A549 (cell line): ENCODE results near the gene CNTN4. TPM values are rescaled to one million over a fixed set of nuclear protein-coding genes. Genes with fewer than 3 reads are reported as not detected.

Experiments
- ATAC-seq, 2 experiments: fragments of 200-7000 bp in 1 of 2; fragments of >200 bp in 1 of 2; cut with Nextera tagmentation in 1 of 2; cut with Tn5 transposase in 1 of 2; 3 replicates each; pipeline versions ENCODE4 v1.8.0 to v1.9.1; 2018 to 2020; ENCODE audit warnings: mild to moderate bottlenecking in 1 of 2, moderate library complexity in 1 of 2
- CTCF ChIA-PET: fragments of 300-600 bp; sonication (Branson Sonifier 250); formaldehyde crosslinking; extraction: SDS; loops from one replicate; lab custom pipeline; 2021; ENCODE audit warnings: antibody characterized with exemption, inconsistent platforms; lab: Yijun Ruan, JAX
- POLR2A ChIA-PET: fragments of 350-600 bp; formaldehyde crosslinking; extraction: SDS; loops from one replicate; lab custom pipeline; 2021; ENCODE audit warnings: antibody characterized with exemption, inconsistent platforms; lab: Yijun Ruan, JAX
- DNase-seq, 2 experiments: peaks; one replicate each; pipeline versions ENCODE4 v3.0.0 to v3.0.0-alpha.2; 2011 to 2016; ENCODE audit warnings: low read depth in 1 of 2, low spot score in 1 of 2
- FAIRE-seq: peaks from 2 replicates; lab custom pipeline; 2011; peaks lifted over from hg19 to GRCh38; lab: Jason Lieb, UNC
- H3K27ac ChIP-seq, 2 experiments: fragments of >200 bp; sonication (Bioruptor Twin); formaldehyde crosslinking; 3 replicates each; pipeline ENCODE4 v1.5.1; 2016 to 2017
- H3K4me1 ChIP-seq: fragments of >200 bp; sonication (Bioruptor Twin); formaldehyde crosslinking; 3 replicates; pipeline ENCODE4 v1.6.1; 2016
- H3K4me2 ChIP-seq: fragments of >200 bp; sonication (Bioruptor Twin); formaldehyde crosslinking; 3 replicates; pipeline ENCODE4 v1.6.1; 2016
- H3K4me3 ChIP-seq: fragments of >200 bp; sonication (Bioruptor Twin); formaldehyde crosslinking; 3 replicates; pipeline ENCODE4 v1.5.1; 2016
- H3K9me3 ChIP-seq: fragments of >200 bp; sonication (Bioruptor Twin); formaldehyde crosslinking; 3 replicates; pipeline ENCODE4 v1.6.1; 2016
- BCL3 ChIP-seq: fragments of >200 bp; sonication (Bioruptor Twin); formaldehyde crosslinking; IDR thresholded peaks from 3 replicates; pipeline ENCODE4 v1.6.1; 2016
- BHLHE40 ChIP-seq: IDR thresholded peaks from 2 replicates; pipeline ENCODE4 v1.6.1; 2012; ENCODE audit warnings: low read depth, low read length, inconsistent platforms
- CBX8 ChIP-seq: fragments of 200-600 bp; sonication (generic); IDR thresholded peaks from 2 replicates; pipeline ENCODE4 v1.6.1; 2016
- CHD2 ChIP-seq: fragments of 150-350 bp; IDR thresholded peaks from 2 replicates; pipeline ENCODE4 v1.6.1; 2014; ENCODE audit warnings: low read length; ENCODE audit not compliant: partially characterized antibody
- ELK1 ChIP-seq: fragments of 150-350 bp; IDR thresholded peaks from 2 replicates; pipeline ENCODE4 v1.6.1; 2014; ENCODE audit warnings: low read depth, mild to moderate bottlenecking, low read length
- ESRRA ChIP-seq: fragments of 150-350 bp; IDR thresholded peaks from 2 replicates; pipeline ENCODE4 v1.6.1; 2014; ENCODE audit warnings: mild to moderate bottlenecking, low read length, borderline replicate concordance
- FOSB ChIP-seq: fragments of 250-450 bp; sonication (Bioruptor Pico); IDR thresholded peaks from 2 replicates; pipeline ENCODE4 v1.5.0; 2020; ENCODE audit warnings: mild to moderate bottlenecking, moderate library complexity
- GATA3 ChIP-seq: IDR thresholded peaks from 2 replicates; pipeline ENCODE4 v1.6.1; 2012; ENCODE audit warnings: borderline replicate concordance
- HDAC2 ChIP-seq: fragments of 200-600 bp; sonication (generic); IDR thresholded peaks from 2 replicates; pipeline ENCODE4 v1.6.1; 2016
- HES2 ChIP-seq: fragments of >200 bp; sonication (Bioruptor Twin); formaldehyde crosslinking; IDR thresholded peaks from 2 replicates; pipeline ENCODE4 v1.6.1; 2016
- HMGXB4 ChIP-seq: fragments of 250-450 bp; sonication (Bioruptor Pico); IDR thresholded peaks from 2 replicates; pipeline ENCODE4 v1.5.0; 2021; ENCODE audit warnings: mild to moderate bottlenecking, moderate library complexity, borderline replicate concordance
- HOXB13 ChIP-seq: fragments of 250-450 bp; sonication (Bioruptor Pico); IDR thresholded peaks from 2 replicates; pipeline ENCODE4 v1.5.0; 2020; ENCODE audit warnings: low read depth, mild to moderate bottlenecking, moderate library complexity
- HOXB5 ChIP-seq: fragments of 250-450 bp; sonication (Bioruptor Pico); IDR thresholded peaks from 2 replicates; pipeline ENCODE4 v1.5.0; 2020; ENCODE audit warnings: mild to moderate bottlenecking, moderate library complexity
- JUN ChIP-seq, 2 experiments: fragments of >200 bp; sonication (Bioruptor Twin); formaldehyde crosslinking; IDR thresholded peaks; 2 replicates in 1 of 2; 3 replicates in 1 of 2; pipeline ENCODE4 v1.6.1; 2016 to 2017
- KDM1A ChIP-seq: fragments of 200-600 bp; sonication (generic); IDR thresholded peaks from 2 replicates; pipeline ENCODE4 v1.6.1; 2016; ENCODE audit warnings: low read depth, mild to moderate bottlenecking
- MAZ ChIP-seq: fragments of 150-350 bp; IDR thresholded peaks from 2 replicates; pipeline ENCODE4 v1.6.1; 2014; ENCODE audit warnings: antibody characterized with exemption, low read depth, low read length, borderline replicate concordance
- NFE2L2 ChIP-seq: fragments of 150-350 bp; conservative IDR thresholded peaks from 2 replicates; pipeline ENCODE4 v1.6.1; 2014; ENCODE audit warnings: low read length
- NR3C1 ChIP-seq: fragments of >200 bp; sonication (Bioruptor Twin); formaldehyde crosslinking; IDR thresholded peaks from 3 replicates; pipeline ENCODE4 v1.6.1; 2017
- PBX3 ChIP-seq: IDR thresholded peaks from 2 replicates; pipeline ENCODE4 v1.6.1; 2012
- POLR2A ChIP-seq: IDR thresholded peaks from 2 replicates; pipeline ENCODE4 v1.6.1; 2012; ENCODE audit warnings: mild to moderate bottlenecking, low read length
- REST ChIP-seq: fragments of 200-600 bp; sonication (generic); IDR thresholded peaks from 2 replicates; pipeline ENCODE4 v1.6.1; 2016; ENCODE audit warnings: antibody characterized with exemption, mild to moderate bottlenecking, moderate library complexity
- RFX5 ChIP-seq: fragments of 450-650 bp; IDR thresholded peaks from 2 replicates; pipeline ENCODE4 v1.7.1; 2014; ENCODE audit warnings: antibody characterized with exemption, mild to moderate bottlenecking, moderate library complexity
- SMC3 ChIP-seq: fragments of >200 bp; sonication (Bioruptor Twin); formaldehyde crosslinking; IDR thresholded peaks from 3 replicates; pipeline ENCODE4 v1.6.1; 2018; ENCODE audit warnings: inconsistent platforms
- SREBF2 ChIP-seq: fragments of 450-650 bp; IDR thresholded peaks from 2 replicates; pipeline ENCODE4 v1.6.1; 2014; ENCODE audit warnings: mild to moderate bottlenecking, moderate library complexity
- TFCP2L1 ChIP-seq: fragments of 250-450 bp; sonication (Bioruptor Pico); IDR thresholded peaks from 2 replicates; pipeline ENCODE4 v1.5.0; 2021; ENCODE audit warnings: mild to moderate bottlenecking
- TP53 ChIP-seq: fragments of 250-450 bp; sonication (Bioruptor Pico); IDR thresholded peaks from 2 replicates; pipeline ENCODE4 v1.5.0; 2021; ENCODE audit warnings: mild to moderate bottlenecking, moderate library complexity
- ZC3H11A ChIP-seq: fragments of 450-650 bp; IDR thresholded peaks from 2 replicates; pipeline ENCODE4 v1.6.1; 2014; ENCODE audit warnings: antibody characterized with exemption, mild to moderate bottlenecking
- ZFP36 ChIP-seq: fragments of 450-650 bp; IDR thresholded peaks from 2 replicates; pipeline ENCODE4 v1.6.1; 2014; ENCODE audit warnings: borderline replicate concordance; ENCODE audit not compliant: partially characterized antibody
- WGBS: methylation state at CpG from one replicate; pipeline ENCODE4 v1.1.6; 2017; ENCODE audit errors: missing lambda C conversion rate; 5-methylcytosine and 5-hydroxymethylcytosine counted together
- polyA plus RNA-seq, 4 experiments: library from polyadenylated mRNA; depleted of rRNA in 3 of 4; stranded (reverse); fragments of >200 nt; fragmentation: RNase III in 1 of 4; extraction: RNeasy Plus Mini Kit Qiagen cat#74134 plus additional on column Dnase treatment in 1 of 4; gene quantifications; 2 replicates in 3 of 4; 3 replicates in 1 of 4; pipeline ENCODE4 v1.2.3, GENCODE V29; 2011 to 2017

Gene CNTN4
- polyA plus RNA-seq, 2 of the 4 experiments (the other 2 are of a cell fraction): 0.03 TPM; not detected in 1

GRCh38 chr3:2268779-2269178, 170.1 kb downstream of the CNTN4 start:
- H3K4me1 ChIP-seq: no peaks in the 10 kb centered on the region
- whole genome bisulfite sequencing: 4% methylated on average over 3 of the region's 3 CpGs
- no peak overlapping the region for H3K27ac ChIP-seq
- no peaks in the 10 kb centered on the region; the same call in 2 of the 3 replicates for H3K9me3 ChIP-seq
- no peak overlapping the region for H3K4me3 ChIP-seq
- FAIRE-seq (no peak), ATAC-seq (no peak), DNase-seq (peak in 1 of 2 experiments; percentile 4)
- CTCF ChIA-PET: no interaction called here
- TF ChIP-seq SMC3 (no peak), TFCP2L1 (CRISPR knock-in tag) (no peak), ELK1 (no peak), JUN (IDR thresholded peaks at IDR 0.05) (no peak), REST (no peak), ZC3H11A (no peak), CHD2 (no peak), NFE2L2 (no peak), HOXB5 (CRISPR knock-in tag) (no peak), HMGXB4 (CRISPR knock-in tag) (no peak), SREBF2 (no peak), BHLHE40 (no peak), HES2 (no peak), HDAC2 (no peak), RFX5 (no peak)
- POLR2A ChIA-PET: no interaction called here
- H3K4me2 ChIP-seq: no peak overlapping the region

GRCh38 chr3:2274526-2274925, 175.9 kb downstream of the CNTN4 start:
- POLR2A ChIA-PET: no interaction called here
- Histone ChIP-seq H3K4me3 (no peak overlapping the region), H3K27ac (no peak overlapping the region), H3K9me3 (no peaks in the 10 kb centered on the region), H3K4me2 (no peak overlapping the region), H3K4me1 (no peaks in the 10 kb centered on the region)
- CTCF ChIA-PET: no interaction called here
- DNase-seq (no peak), FAIRE-seq (no peak), ATAC-seq (no peak)
- TF ChIP-seq TFCP2L1 (CRISPR knock-in tag) (no peak), HOXB13 (CRISPR knock-in tag) (no peak), FOSB (no peak), KDM1A (no peak), CBX8 (no peak), HDAC2 (no peak), RFX5 (no peak), MAZ (no peak), ESRRA (no peak), TP53 (CRISPR knock-in tag) (no peak), BCL3 (no peak), HES2 (no peak), GATA3 (no peak), PBX3 (no peak), HOXB5 (CRISPR knock-in tag) (no peak), POLR2A (no peak), ZC3H11A (no peak), ZFP36 (no peak), NR3C1 (no peak)
- 8% methylated on average over 1 of the region's 1 CpG for whole genome bisulfite sequencing
